Right kidney (tissue), 1 donor: ENCODE measurements around the gene CBLC.
A peak's percentile ranks its signal among the peaks of the same experiment; 100 is the strongest.

Experiments
- DNase-seq: peaks from one replicate; pipeline ENCODE4 v3.0.0-alpha.2; 2016

Gene CBLC

DNA sequence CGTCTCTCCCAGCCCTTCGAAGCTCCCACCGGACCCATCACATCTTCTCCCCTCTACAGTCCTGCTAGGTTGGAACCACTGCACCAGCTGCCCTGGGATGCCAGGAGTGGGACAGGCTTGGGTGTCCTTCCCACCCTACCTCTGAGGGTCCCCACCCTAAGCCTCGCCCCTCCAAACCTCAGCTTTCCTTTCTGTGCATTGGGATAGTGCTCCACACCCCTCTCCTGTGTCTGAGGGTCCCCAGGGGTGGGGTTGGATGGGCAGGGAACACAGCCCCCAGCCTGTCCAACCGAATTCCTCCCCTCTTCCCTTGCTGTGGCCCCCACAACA is 31.1 kb upstream of the CBLC start:
- no peak for DNase-seq

DNA sequence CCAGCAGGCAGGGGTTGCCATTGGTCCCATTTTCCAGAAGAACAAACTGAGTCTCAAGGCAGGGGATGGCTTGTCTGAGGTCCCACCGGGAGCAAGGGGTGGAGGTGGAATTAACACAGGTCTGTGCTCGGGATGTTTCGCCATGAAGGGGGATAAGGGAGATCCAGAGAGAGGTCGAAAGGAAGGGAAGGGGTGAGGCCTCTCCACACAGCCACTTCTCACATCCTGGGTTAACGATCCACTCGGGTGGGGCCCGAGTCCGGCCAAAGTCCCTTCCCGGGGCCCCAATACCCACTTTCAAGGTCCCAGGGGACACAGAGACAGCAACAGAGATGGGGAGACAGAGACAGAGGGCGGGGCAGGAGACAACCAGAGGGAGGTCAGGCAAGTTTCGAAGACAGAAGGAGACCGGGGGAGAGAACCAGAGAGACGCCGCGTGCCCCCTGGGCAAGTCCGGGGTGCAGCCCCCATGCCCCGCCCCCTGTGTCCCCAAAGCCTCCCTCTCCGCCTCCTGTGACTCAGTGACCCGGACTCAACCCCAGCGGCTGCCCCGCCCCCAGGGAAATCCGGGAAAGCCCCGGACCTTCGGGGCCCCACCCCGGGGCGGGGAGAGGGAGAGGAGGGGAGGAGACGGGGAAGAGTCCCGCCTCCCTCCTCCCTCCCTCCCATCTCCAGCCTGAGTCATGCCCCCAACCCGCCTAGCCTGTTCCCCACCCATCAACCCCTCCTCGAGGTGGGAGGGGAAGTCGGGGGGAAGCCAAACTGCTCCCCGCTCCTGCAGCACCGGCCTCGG is 30.5 kb upstream of the CBLC start:
- no peak for DNase-seq

DNA sequence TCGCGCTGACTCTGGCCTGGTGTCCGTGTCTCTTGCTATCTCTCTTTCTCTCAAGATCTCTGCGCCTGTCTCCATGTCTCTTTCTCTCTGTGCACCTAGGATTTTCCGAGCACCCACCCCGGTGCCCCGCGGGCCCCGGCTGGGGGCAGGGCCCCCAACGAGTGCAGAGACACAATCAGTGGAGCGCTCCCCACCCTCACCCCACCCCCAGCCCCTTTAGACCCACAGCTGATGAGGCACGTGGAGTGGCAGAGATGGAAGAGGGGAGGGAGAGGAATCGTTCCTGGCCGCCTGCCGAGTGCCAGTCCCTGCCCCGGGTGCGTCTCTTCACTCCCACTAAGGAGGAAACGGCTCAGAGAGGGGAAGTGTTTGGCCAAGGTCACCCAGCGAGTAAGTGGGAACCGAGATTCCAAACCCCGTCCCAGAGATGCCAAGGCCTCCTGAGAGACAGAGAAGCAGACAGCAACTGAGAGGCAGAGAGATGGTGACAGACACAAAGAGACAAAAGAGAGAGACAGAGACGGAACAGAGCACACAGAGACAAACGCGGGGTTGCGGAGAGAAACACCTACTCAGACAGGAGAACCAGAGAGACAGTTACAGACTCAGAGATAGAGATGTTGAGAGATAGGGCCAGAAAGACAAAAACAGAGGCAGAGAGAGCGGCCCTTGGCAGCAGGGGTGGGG is 29.8 kb upstream of the CBLC start:
- DNase-seq: peak; percentile 72

DNA sequence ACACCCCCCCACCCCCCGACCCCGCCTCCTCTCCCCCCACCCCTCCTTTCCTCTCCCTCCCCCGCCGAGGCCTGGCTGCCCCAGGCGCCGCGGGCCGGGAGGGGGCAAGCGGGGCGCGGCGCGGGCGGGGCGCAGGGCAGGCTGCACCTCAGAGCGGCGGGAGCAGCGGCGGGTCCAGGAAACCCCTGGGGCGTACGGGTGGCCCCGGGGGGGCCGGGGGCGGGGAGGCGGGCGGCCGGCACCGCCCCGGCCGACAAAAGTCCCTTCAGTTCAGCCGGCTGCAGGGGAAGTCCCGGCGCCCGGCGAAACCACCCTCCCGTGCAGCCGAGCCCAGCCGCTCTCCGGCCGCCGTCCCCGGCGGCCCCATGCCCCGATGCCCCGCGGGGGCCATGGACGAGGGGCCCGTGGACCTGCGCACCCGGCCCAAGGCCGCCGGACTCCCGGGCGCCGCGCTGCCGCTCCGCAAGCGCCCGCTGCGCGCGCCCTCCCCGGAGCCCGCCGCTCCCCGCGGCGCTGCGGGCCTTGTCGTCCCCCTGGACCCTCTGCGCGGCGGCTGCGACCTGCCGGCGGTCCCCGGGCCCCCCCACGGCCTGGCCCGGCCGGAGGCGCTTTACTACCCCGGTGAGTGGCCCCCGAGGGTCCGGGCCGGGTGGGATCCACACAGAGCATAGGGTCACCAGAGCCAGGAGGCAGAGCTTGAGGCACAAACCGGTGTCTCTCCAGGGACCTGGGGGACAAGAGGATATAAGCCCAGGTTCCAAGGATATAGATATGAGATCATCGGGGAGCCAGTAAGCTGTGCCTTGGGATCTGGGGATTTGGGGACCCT is 29.1 kb upstream of the CBLC start, which contains the start of gene BCL3:
TSS of gene BCL3 (plus strand) at position 283 of the 829 bp plus-strand sequence. CDS start at position 366, 83 bp downstream.
- DNase-seq: peak; percentile 65

DNA sequence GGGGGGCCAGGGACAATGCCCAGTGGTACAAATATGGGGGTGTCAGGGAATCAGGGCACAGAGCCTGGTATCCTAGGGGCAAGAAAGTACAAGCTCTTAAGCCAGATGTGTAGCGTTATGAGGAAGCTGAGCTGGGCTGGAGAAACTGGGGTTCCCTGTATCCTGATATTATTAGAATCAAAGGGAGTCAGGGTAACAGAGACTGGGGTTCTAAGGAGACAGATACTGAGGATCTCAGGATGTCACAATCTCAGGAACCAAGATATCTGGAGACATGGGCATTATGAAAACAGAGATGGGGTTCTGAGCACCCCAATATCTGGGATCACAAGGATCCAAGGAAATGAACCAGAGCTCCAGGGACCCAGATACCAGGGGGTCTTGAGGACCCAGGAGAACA is 28.4 kb upstream of the CBLC start:
- DNase-seq: no peak

DNA sequence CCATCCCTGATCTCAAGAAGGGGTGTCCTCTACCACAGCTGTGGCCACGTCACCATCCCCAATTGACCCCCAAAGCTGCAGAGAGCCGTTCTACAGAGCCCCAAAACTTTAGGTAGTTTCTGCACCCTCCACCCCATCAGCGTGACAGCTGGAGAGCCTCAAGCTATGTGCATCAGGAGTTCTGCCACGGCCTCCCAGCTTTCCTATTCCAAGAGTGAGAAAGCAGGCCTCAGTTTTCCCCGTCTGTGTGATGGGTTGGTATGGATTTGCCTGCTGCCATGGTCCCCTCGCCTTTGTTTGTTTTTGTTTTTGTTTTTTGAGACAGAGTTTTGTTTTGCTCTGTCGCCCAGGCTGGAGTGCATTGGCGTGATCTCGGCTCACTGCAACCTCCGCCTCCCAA is 27.7 kb upstream of the CBLC start:
- no peak for DNase-seq

DNA sequence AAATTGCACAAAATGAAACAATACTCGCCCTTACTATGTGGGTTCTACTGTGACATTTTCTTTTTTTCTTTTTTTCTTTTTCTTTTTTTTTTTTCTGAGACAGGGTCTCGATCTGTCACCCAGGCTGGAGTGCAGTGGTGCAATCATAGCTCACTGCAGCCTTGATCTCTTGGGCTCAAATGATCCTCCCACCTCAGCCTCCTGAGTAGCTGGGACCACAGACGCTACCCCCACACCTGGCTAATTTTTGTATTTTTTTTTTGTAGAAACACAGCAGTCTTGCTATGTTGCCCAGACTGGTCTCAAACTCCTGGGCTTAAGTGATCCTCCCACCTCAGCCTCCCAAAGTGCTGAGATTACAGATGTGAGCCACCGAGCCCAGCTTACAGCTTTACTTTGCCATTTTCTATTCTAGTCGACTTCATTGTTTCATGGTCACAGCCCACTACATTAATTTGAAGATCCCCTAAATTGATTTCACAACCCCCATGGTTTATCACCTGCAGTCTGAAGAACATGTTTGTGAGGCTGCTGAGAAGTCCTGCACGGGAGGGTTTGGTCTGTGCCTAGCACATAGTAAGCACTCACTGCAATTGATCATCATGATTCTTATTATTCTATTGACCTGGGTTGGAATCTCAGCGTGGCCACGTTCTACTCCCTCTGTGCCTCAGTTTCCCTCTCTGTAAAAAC is 25.4 kb upstream of the CBLC start:
- DNase-seq: no peak

DNA sequence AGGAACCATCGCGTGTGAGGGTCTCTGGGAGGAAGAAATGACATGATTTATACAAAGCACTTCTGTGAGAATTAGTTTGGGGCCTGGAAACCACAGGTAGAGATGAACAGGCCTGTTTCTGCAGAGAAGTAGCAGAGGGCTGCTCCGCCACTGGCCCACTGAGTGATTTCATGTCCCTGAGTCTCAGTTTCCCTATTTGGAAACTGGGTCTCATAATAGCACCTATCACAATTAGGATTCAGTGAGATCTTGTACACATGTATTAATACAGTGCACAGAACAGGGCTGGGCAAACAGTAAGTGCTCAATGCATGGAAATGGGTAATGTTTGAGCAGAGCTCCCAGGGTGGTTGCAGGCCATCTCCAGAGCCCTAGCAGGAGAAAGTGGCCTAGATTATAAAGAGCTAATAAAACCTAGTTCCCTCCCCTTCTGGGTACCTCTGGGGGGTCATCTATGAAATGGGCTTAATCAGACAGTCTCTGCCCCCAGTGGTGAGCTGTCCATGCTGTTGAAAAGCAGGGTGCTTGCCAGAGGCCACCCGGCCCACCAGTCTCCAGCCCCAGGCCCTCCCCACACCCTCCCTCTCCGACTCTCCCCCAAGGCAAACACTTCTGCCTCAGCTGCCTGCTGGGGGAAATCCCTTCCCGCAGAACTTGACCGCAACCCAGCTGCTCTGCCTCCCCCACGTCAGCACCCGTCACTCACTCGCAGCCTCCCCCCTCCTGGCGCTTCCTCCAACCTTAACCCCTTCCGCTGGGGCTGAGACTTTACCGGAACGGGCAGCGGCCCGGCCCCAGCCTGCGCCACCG is 24.7 kb upstream of the CBLC start:
- peak; percentile 60 for DNase-seq

DNA sequence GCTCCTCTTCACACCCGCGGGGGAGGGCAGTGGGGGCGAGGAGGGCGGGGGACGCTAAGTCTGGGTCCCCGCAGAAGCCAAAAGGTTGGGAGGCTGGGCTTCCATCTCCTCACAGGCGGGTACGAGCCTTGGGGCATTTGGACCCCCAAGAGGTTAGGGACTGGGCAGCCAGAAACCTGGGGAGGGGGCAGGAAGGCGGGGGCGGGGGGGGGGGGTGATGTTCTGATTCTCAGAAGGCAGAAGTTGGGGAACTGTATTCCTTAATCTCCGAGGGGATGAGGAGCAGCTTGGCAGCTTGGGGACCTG is 24.1 kb upstream of the CBLC start:
- no peak for DNase-seq

DNA sequence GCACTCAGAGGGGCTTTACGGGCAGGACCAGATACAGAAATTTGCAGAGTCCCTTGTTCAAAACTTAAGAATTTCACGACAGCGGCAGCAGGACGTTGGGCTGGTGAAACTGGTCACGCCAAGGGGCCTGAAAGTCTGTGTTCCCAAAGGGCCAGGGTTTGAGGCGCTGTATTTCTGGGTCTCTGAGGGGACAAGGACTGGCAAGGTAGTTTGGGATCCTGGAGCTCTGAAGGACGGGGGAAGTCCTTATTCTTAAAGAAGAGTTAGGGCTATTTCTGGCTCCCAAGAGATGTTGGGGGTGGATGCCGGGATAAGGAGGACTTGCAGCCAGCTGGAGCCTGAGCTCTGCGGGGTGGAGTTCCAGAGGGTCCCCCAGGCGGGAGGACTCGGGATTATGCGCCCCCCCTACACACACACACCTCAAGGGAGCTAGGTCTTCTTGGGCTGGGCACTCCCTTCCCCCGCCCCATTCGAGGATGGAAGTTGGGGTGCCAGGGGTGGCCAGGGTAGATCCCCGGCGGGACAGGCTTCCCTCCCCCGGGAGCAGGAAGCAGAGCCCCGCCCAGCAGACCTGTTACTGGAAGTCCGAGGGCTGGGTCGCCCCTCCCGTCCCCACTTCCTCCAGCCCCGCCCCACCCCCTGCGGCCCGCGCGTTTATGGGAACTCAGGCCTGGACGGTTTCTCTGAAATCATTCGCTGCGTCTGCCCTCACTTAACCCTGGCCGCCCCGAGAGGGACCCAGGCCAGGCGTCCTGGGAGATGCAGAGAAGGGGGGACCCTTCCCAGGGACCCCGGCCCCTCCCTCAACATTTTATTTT is 23.5 kb upstream of the CBLC start:
- DNase-seq: peak; percentile 67

DNA sequence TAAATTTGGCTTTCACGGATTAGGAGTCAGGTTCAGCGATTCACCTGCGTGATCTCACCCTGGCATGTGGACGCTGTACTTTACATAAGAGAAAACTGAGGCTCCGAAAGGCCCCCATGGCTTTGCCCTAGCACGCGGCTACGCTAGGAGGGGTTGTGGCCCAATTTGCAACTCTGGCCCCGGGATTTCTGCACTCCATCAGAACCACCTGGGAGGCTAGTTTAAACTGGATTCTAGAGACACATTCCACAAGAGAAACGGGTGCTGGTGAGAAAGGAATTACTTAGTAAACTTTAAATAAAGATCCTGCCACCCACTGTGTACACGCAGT is 23.0 kb upstream of the CBLC start:
- peak; percentile 39 for DNase-seq

DNA sequence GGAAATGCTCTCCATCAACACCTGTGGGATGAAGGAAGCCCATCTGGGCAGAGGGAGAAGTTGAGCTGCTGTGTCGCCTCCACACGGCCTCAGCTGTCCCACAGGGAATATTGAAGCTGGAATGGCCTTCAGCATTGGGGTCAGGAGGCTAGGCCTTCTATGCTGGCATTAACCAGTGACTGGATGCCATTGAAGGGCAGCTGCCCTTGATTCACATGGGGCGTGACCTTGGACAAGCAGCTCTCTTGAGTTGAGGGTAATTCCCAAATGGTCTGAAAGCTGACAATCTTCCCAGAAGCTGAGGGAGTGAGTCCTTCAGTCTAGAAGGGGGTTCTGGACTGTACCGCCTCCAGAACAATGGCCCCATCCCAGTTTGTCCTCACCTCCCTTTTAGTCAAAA is 22.5 kb upstream of the CBLC start:
- no peak for DNase-seq

DNA sequence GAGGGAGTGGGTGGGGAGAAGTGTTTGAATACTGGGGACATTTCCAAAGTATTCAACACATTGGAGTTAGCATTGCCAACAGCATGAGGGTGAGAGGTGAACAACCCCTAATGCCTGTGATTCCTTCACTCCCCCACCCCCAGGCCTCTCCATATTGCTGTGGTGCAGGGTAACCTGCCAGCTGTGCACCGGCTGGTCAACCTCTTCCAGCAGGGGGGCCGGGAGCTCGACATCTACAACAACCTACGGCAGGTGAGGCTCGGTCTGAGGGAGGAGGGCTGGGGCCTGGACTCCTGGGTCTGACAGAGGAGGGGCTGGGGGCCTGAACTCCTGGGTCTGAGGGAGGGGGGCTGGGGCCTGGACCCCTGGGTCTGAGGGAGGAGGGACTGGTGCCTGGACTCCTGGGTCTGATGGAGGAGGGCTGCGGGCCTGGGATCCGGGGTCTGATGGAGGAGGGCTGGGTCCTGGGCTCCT is 21.6 kb upstream of the CBLC start:
- no peak for DNase-seq

DNA sequence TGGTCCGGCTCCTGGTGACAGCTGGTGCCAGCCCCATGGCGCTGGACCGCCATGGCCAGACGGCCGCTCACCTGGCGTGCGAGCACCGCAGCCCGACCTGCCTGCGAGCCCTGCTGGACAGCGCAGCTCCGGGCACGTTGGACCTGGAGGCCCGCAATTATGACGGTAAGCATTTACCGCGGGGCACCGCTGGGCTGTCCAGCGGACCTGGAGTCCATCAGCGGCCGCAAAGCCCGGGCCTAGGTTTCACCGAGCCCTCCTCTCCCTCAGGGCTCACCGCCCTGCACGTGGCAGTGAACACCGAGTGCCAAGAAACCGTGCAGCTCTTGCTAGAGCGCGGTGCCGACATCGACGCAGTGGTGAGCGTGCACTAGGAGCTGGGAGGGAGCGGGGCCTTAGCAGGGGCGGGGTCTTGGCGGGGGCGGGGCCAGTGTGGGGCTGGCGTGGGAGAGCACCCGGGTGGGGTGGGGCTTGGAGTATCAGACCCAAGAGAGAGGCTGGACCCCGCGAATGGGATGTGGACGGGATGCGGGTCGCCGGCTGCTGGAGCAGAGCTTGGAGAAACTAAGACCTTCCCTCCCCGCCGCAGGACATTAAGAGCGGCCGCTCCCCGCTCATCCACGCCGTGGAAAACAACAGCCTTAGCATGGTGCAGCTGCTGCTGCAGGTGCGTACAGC is 20.5 kb upstream of the CBLC start:
- DNase-seq: peak; percentile 78

DNA sequence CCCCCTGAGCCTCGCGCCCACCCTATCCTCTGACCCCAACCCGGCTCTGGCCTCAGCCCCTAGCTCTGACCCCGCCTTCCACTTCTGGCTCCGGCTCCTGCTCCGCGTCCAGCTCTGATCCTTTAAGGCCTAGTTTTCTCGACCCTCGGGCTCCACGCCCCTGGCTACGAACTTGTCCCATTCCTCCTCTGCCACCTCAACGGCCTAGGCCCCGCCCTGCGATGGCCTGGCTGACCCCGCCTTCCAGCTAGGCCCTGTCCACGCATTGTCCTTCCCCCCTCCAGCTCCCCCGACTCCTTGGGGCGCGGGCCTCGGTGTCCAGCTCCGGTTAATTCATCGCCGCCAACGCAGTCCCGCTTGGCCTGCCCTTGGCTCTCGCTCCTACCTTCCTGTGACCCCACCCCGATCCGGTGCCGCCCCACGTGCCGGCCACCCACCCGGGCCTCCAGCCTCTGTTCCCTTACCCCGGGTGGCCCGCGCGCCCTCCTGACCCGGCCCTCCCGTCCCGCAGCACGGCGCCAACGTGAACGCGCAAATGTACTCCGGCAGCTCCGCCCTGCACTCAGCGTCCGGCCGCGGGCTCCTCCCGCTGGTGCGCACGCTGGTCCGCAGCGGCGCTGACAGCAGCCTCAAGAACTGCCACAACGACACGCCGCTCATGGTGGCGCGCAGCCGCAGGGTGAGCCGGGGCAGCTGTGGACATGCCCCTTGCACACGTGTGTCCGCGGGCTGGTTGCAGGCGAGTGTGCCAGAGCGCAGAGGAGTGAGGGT is 19.8 kb upstream of the CBLC start:
- DNase-seq: peak; percentile 74

DNA sequence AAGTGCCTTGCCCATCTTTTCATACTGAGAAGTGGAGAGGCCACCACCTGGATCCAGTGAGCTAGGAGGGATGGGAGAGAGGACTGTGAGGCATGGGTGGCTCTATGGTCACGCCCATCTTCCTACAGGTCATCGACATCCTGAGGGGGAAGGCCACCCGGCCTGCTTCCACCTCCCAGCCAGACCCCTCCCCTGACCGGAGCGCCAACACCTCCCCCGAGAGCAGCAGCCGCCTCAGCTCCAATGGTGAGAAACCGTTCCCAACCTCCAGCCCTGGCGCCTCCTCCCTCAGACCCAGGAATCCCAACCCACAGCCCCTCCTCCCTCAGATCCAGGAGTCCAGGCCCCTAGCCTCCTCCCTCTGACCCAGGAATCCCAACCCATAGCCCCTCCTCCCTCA is 19.1 kb upstream of the CBLC start:
- DNase-seq: no peak

DNA sequence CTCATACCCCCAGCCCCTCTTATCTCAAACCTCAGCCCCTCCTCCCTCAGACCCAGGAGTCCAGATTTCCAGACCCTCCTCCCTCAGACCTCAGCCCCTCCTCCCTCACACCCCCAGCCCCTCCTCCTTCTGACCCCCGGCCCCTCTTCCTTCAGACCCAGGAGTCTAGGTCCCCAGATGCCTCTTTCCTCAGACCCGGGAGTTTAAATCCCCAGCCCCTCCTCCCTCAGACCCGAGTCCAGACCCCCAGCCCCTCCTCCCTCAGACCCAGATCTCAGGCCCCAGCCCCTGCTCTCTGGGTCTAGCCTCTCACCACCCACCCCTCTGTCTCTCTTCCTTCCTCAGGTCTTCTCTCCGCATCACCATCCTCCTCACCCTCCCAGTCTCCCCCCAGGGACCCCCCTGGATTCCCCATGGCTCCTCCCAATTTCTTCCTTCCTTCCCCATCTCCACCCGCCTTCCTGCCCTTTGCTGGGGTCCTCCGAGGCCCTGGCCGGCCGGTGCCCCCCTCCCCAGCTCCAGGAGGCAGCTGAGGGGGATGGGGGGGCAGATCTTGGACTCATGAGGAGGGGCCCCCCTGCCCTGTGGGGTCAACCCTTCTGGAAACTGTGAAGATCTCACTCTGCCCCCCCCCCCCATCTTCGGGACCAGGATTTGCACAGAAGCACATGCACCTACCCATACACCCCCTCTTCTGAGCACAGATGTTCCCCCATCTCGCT is 18.4 kb upstream of the CBLC start:
- DNase-seq: no peak

DNA sequence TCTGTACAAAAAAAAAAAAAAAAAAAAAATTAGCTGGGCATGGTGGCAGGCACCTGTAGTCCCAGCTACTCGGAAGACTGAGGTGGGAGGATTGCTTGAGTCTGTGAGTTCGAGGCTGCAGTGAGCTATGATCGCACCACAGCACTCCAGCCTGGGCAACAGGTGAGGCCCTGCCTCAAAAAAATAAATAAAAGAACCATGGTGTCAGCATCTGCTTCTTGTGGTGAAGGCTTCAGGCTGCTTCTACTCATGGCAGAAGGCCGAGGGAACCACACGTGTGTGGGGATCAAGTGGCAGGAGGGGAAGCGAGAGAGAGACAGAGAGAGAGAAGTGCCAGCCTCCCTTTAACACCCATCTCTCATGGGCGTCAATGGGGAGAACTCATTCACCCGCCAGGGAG is 15.7 kb upstream of the CBLC start:
- DNase-seq: no peak
